ENCODE data around the gene VWA2.

Gene VWA2

GRCh38 chr10:114281461-114281860 is 42.4 kb downstream of the VWA2 start:
- Histone ChIP-seq H3K79me2 (no peaks in the 10 kb centered on the region), H3K27me3 (ENCODE audit: control insufficient read depth, insufficient read depth, low read length) (no peaks in the 10 kb centered on the region), H3K4me2 (ENCODE audit: low read length) (no peak overlapping the region), H2AFZ (no peak overlapping the region), H3K9me3 (ENCODE audit: control insufficient read depth, low read length) (no peaks in the 10 kb centered on the region), H3K36me3 (ENCODE audit: control insufficient read depth, insufficient read depth, low read length) (no peaks in the 10 kb centered on the region), H3K27ac (no peak overlapping the region), H3K4me3 (ENCODE audit: low read depth, low read length) (no peak overlapping the region), H3K9ac (no peak overlapping the region), H3K4me1 (peaks cover 7% of the 10 kb centered on the region)
- no peak for TF ChIP-seq CTCF (IDR thresholded peaks at IDR 0.05)

GRCh38 chr10:114282526-114282925 is 43.5 kb downstream of the VWA2 start:
- Histone ChIP-seq H3K27me3 (ENCODE audit: control insufficient read depth, insufficient read depth, low read length) (no peaks in the 10 kb centered on the region), H3K27ac (no peak overlapping the region), H3K4me3 (ENCODE audit: low read depth, low read length) (no peak overlapping the region), H3K4me1 (peaks cover 14% of the 10 kb centered on the region), H3K79me2 (no peaks in the 10 kb centered on the region), H3K4me2 (ENCODE audit: low read length) (no peak overlapping the region), H3K9ac (no peak overlapping the region), H3K9me3 (ENCODE audit: control insufficient read depth, low read length) (no peaks in the 10 kb centered on the region), H3K36me3 (ENCODE audit: control insufficient read depth, insufficient read depth, low read length) (no peaks in the 10 kb centered on the region), H2AFZ (no peak overlapping the region)
- no peak for TF ChIP-seq CTCF (IDR thresholded peaks at IDR 0.05)

GRCh38 chr10:114283091-114283490 is 44.0 kb downstream of the VWA2 start:
- no peak overlapping the region for H2AFZ ChIP-seq
- H3K27ac ChIP-seq = no peak overlapping the region
- no peak for TF ChIP-seq CTCF (IDR thresholded peaks at IDR 0.05)
- no peaks in the 10 kb centered on the region for H3K9me3 ChIP-seq (ENCODE audit: control insufficient read depth, low read length)
- H3K4me3 ChIP-seq (ENCODE audit: low read depth, low read length) = no peak overlapping the region
- H3K79me2 ChIP-seq = no peaks in the 10 kb centered on the region
- no peak overlapping the region for H3K4me2 ChIP-seq (ENCODE audit: low read length)
- H3K27me3 ChIP-seq (ENCODE audit: control insufficient read depth, insufficient read depth, low read length) = no peaks in the 10 kb centered on the region
- no peak overlapping the region for H3K9ac ChIP-seq
- peaks cover 14% of the 10 kb centered on the region for H3K4me1 ChIP-seq
- no peaks in the 10 kb centered on the region for H3K36me3 ChIP-seq (ENCODE audit: control insufficient read depth, insufficient read depth, low read length)

GRCh38 chr10:114283535-114284234 is 44.6 kb downstream of the VWA2 start:
- H2AFZ ChIP-seq = no peak overlapping the region
- H3K4me3 ChIP-seq (ENCODE audit: low read depth, low read length) = no peak overlapping the region
- H3K36me3 ChIP-seq (ENCODE audit: control insufficient read depth, insufficient read depth, low read length) = no peaks in the 10 kb centered on the region
- peaks cover 14% of the 10 kb centered on the region for H3K4me1 ChIP-seq
- no peak overlapping the region for H3K4me2 ChIP-seq (ENCODE audit: low read length)
- no peaks in the 10 kb centered on the region for H3K9me3 ChIP-seq (ENCODE audit: control insufficient read depth, low read length)
- no peaks in the 10 kb centered on the region for H3K79me2 ChIP-seq
- H3K9ac ChIP-seq = no peak overlapping the region
- TF ChIP-seq CTCF (IDR thresholded peaks at IDR 0.05) = no peak
- H3K27me3 ChIP-seq (ENCODE audit: control insufficient read depth, insufficient read depth, low read length) = no peaks in the 10 kb centered on the region
- H3K27ac ChIP-seq = no peak overlapping the region
